T-helper 2 cell (primary cell): ENCODE data around the gene OR9Q2.
"Not testable (repeated sequence)": the region's sequence is repeated elsewhere in the genome, so short reads cannot be mapped to it uniquely, and the experiment has no call there.

Experiments used
- DNase-seq, 5 experiments: peaks; one replicate each; pipeline versions ENCODE4 v3.0.0 to v3.0.0-alpha.2; 2012 to 2022
- total RNA-seq, 2 donors: gene quantifications; one replicate each; lab custom pipeline; 2026; lab: John Stamatoyannopoulos, UW

OR9Q2 gene, protein sequence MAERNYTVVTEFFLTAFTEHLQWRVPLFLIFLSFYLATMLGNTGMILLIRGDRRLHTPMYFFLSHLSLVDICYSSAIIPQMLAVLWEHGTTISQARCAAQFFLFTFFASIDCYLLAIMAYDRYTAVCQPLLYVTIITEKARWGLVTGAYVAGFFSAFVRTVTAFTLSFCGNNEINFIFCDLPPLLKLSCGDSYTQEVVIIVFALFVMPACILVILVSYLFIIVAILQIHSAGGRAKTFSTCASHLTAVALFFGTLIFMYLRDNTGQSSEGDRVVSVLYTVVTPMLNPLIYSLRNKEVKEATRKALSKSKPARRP
- 0 reads per million in 2 donors for total RNA-seq

GRCh38 chr11:58188770-58189169, at the start of gene OR9Q2:
OR9Q2 (plus strand) TSS chr11:58189070; CDS start chr11:58190491, 1,421 bp downstream.
- no peak for DNase-seq

GRCh38 chr11:58142761-58143160, 46.1 kb upstream of the OR9Q2 start:
- no peak for DNase-seq

DNA sequence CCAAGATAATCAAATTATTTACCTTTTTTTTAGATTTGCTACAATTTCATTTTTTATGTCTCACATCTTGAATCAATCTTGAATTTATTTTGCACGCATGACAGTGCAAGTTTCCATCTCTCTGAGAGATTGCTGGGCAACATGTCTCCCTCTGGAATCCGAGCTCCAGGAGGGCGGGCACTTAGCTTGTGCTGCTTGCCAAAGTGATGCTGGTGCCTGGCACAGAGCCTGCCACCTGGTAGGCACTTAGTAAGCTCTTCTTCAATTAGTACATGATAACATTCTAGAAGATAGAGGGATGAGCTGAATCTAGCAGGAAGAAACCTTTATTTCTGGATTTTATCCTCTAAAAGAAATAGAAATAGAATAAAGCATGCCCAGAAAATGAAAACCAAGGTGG, 36.1 kb upstream of the OR9Q2 start:
- DNase-seq = no peak

DNA sequence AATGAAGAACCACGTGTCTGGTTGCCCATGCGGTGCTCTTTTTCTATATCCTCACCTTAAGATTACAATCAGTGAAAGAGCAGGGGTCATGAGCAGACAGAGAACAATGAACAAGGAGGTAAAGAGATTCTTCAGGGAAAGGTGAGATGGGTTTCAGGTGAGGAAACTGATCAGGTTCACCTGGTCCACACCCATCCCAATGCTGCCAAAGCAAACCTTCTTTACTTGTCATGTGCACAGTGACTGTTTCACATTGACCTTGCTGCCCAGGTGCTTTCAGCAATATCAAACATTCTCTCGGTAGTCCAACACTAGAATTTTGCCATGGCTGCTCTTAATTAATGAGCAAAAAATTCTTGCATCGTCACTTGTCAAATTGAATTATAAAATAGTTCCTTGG, 24.5 kb upstream of the OR9Q2 start:
- DNase-seq = no peak

GRCh38 chr11:58164990-58165389, 23.9 kb upstream of the OR9Q2 start:
- DNase-seq = no peak

- no peak for DNase-seq
These were observed 23.3 kb upstream of the OR9Q2 start for GRCh38 chr11:58165504-58166106.

DNA sequence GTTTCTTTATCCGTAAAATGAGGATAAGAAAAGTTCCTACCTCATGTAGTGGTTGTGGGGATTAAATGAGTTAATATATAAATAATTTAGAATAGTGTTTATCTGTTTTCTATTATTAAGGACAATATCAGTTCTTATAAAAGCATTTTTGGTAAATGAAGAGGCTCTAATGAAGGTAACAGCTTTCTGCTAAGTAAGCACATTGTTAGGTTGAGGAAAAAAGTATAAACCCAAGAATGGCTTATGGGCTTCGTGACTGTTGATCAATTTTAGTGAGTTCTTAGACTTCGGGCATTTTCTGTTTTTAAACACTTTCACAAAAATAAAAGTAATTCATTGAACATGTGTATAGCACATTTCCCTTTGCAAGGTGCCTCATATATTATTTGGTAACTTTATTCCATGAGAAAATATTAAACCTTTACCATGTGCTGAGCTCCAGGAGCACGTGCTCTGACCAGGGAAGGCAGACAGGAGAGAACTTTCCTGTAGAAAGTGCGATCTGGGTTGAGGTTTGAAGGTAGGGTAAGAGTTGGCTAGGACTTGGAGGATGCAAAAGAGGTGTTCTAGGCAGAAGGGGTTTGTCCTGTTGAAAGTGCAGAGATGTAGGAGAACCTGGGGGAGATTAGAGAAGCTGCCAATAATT, 11.3 kb upstream of the OR9Q2 start:
- no peak for DNase-seq

DNA sequence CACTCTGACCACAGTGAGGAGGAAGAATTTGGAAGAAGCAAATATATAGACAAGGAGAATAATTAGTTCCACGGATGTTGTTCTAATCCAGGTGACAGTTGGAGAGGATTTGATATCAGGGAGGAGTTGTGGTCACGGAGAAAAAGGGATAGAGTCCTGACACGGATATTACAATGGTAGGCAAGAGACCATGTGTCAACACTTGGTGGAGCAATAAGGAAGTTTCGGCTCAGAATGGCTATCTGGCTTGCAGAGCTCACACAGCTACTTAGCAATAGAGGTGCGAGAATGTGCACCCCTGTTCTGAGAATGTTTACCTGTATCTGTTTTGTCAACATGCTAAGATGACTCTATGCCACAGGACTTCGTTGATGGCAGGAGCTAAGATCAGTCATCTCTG, 10.4 kb upstream of the OR9Q2 start:
- DNase-seq = no peak

GRCh38 chr11:58179648-58180047, 9.2 kb upstream of the OR9Q2 start:
- no peak for DNase-seq

- no peak for DNase-seq
These were observed 1.9 kb upstream of the OR9Q2 start for GRCh38 chr11:58186938-58187337.

DNA sequence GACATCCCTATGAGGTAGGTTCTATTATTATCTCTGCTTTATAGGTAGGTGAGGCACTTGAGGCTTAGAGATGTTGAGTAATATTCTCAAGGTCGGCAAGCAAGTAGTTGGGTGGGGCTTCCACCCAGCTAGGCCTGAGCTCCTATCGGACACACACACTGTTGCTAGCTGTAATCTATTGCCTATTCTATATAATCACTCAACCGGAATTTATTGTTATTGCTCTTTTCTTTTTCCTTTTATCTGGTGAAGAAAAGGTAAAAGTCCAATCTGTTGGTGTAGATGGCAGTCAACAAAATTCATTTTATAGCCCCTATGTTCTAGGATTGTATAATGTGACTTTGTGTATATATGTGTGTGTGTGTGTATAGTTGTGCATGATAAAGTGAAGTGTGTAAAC, 3.4 kb downstream of the OR9Q2 start:
- DNase-seq = no peak

DNA sequence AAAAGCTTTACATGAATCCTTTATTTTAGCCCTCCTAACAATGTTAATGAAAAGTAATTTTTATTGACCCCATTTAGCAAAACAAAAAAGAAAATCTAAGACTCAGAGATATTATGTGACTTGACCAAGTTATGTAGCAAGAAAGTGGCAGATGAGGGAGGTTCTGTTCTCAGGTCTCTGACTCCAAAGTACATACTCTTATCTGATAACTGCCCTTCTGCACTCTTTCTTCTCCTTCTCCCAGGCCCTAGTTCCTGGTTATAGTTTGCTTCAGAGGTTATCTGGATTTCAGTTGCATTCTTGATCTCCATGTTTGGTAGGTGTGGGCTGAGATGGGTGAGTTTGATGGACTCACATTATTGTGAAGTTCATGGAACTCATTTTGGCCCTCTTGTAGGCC, 4.5 kb downstream of the OR9Q2 start:
- no peak for DNase-seq

- DNase-seq = no peak
These were observed 7.1 kb downstream of the OR9Q2 start for GRCh38 chr11:58195939-58196338.

DNA sequence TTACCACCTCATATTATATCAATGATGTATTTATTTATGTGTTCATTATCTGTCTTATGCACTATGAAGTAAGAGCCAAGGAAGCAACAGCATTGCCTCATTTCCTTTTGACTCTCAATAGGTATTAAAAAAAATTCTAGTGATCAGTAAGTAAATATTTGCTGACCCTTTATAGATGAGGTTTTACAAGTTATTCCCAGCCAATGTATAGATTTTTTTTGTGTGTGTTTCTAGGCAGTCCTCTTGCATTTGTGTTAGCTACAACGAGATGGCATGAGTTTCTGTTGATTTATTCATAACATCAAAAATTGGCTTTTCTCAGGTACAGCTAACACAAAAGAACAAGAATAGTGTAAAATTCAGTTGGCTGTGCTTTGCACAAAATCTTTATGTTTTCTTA, 10.4 kb downstream of the OR9Q2 start:
- DNase-seq = no peak

GRCh38 chr11:58204042-58204441, 15.2 kb downstream of the OR9Q2 start, which contains the start of gene OR1S2:
OR1S2 (minus strand) TSS chr11:58204142; CDS start chr11:58204142, 0 bp downstream.
- no peak for DNase-seq

GRCh38 chr11:58212420-58212819, 23.6 kb downstream of the OR9Q2 start, which contains the start of gene OR1S1:
OR1S1 (plus strand) TSS chr11:58212720.
- DNase-seq = not testable (repeated sequence)

DNA sequence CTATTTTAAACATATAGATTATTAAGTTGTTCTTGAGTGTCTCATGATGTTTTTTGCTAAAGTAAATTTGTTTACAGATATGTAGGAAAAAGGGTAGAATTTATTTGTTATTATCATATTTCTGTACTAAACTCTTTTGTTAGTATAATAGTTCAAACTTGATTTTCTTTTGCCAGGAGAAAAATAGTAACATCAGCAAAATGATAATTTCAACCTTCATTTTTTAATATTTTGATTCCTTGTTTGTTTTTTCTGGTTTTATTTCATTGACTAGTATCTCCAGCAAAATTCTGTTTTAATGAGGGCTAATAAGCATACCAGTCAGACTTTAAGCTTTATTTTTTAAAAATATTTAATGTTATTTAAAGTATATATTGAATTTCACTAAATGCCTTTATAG, 27.6 kb downstream of the OR9Q2 start:
- DNase-seq = no peak

DNA sequence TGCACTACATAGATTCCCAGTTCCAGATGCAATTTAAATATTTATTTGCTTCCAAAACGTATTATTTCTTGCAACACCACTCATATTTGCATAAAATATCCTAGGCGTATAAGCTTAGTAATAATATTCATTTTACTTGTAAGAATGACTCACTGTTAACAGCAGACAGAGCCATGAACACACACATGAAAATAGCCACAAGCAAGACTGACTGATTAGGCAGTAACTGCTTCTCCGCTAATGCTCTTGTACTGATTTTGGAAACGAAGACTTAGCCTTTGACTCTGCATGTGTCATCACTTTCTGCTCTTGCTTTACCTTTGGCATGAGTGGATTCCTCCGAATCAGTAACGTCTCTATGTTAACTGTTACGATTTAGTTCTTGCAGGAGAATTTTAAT, 33.9 kb downstream of the OR9Q2 start:
- DNase-seq = peak in 1 of 5 experiments; percentile 10

DNA sequence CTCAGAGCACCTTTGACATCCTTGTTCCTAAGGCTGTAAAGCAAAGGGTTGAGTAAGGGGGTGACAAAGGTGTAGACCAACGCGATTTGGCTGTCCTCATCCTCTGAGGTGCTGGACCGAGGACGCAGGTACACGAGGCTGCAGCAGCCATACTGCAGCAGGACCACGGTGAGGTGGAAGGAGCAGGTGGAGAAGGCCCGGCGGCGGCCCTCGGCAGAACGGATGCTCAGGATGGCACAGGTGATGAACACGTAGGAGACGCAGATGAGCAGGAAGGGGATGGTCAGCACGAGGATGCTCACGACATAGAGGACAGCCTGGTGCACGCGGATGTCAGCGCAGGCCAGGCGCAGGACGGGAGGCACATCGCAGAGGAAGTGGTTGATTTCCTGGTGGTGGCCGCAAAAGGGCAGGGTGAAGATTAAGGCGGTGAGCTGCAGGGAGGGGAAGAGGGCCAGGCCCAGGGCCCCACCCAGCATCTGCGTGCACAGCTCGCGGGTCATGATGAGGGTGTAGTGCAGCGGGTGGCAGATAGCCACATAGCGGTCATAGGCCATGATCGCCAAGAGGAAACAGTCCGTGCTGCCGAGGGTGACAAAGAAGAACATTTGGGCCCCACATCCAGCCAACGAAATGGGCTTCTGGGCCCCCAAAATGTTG, 39.2 kb downstream of the OR9Q2 start:
- no peak for DNase-seq
